AG04449 (cell line): ENCODE measurements around the gene KMO.

ENCODE experiments used
- CTCF ChIA-PET: fragments of 350-600 bp; formaldehyde crosslinking; extraction: SDS; loops from one replicate; lab custom pipeline; 2021; ENCODE audit warnings: antibody characterized with exemption; lab: Yijun Ruan, JAX
- POLR2A ChIA-PET: fragments of 400-600, 350-600 bp; formaldehyde crosslinking; extraction: SDS; loops from one replicate; lab custom pipeline; 2020; ENCODE audit warnings: antibody characterized with exemption, inconsistent platforms; lab: Yijun Ruan, JAX
- DNase-seq: peaks from one replicate; pipeline ENCODE4 v3.0.0-alpha.2; 2010; ENCODE audit warnings: low read depth, low spot score
- H3K4me3 ChIP-seq: 2 replicates; pipeline ENCODE4 v1.5.1; 2011; ENCODE audit warnings: low read depth, mild to moderate bottlenecking, control low read depth, low read length
- CTCF ChIP-seq: IDR thresholded peaks from one replicate; pipeline ENCODE4 v1.5.1; 2011; ENCODE audit warnings: mild to moderate bottlenecking, moderate library complexity, low read length, control low read depth, inconsistent platforms; ENCODE audit not compliant: insufficient read depth; ENCODE audit errors: missing control alignments

KMO gene

GRCh38 chr1:241642593-241642944 is 110.4 kb downstream of the KMO start:
- H3K4me3 ChIP-seq, result no peak overlapping the region
- no peak for TF ChIP-seq CTCF
- POLR2A ChIA-PET, result no interaction called here
- DNase-seq, result no peak
- CTCF ChIA-PET, result no interaction called here

DNA sequence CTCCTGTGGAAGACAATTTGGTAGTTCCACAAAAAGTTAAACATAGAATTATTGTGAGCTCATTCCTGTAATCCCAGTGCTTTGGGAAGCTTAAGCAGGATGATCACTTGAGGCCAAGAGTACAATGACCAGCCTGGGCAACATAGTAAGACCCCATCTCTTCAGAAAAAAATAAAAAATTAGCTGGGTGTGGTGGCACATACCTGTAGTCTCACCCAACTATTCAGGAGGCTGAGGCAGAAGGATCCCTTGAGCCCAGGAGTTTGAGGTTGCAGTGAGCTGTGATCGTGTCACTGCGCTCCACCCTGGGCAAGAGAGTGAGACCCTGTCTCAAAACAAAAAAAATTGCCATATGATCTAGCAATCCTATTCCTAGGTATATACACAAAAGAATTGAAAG is 112.1 kb downstream of the KMO start:
- DNase-seq, result no peak
- ChIA-PET POLR2A (no interaction called here), CTCF (no interaction called here)
- no peak overlapping the region for H3K4me3 ChIP-seq
- TF ChIP-seq CTCF, result no peak

DNA sequence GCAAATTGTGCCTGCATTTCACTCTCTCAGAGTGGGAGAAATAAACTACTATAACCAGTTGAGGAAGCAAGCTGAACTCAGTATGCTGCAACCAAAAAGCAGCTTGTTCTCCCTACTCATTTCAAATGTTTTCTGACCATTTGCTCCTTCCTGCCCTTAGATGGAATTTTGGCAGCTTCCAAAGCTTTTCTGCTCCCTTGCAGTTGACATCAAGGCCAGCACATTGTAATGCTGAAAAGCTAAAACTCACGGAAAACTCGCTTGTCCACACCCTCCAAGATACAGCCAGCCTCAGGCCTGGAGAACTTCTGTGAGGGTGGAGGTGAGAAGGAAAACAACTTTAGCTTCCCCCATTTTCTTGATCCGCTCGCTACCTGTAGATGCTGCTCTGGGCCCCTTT is 113.0 kb downstream of the KMO start:
- ChIA-PET POLR2A (no interaction called here), CTCF (interaction anchor here (1.6 kb wide), 1 partner anchor 13 kb away, joined by 4 read pairs; no protein-coding TSS in a partner anchor)
- no peak overlapping the region for H3K4me3 ChIP-seq
- TF ChIP-seq CTCF, result no peak
- no peak for DNase-seq
